SK-N-SH (cell line): ENCODE data around the gene ARMH4. TPM values are rescaled to one million over a fixed set of nuclear protein-coding genes. Genes with fewer than 3 reads are reported as not detected.

Experiments
- CTCF ChIA-PET: fragments of 300-600, 350-600 bp; formaldehyde crosslinking; extraction: SDS; loops from one replicate; lab custom pipeline; 2021; lab: Yijun Ruan, JAX
- POLR2A ChIA-PET: fragments of 350-600 bp; sonication (Branson Sonifier 250); formaldehyde crosslinking; extraction: SDS; loops from one replicate; lab custom pipeline; 2020; ENCODE audit warnings: antibody characterized with exemption, inconsistent platforms; lab: Yijun Ruan, JAX
- DNase-seq: peaks from one replicate; pipeline ENCODE4 v3.0.0; 2012
- H2AFZ ChIP-seq: fragments of 200-600 bp; sonication (generic); 2 replicates; pipeline ENCODE4 v1.8.1; 2016; ENCODE audit warnings: antibody characterized with exemption, mild to moderate bottlenecking, low read depth
- H3F3A ChIP-seq: fragments of 200-600 bp; sonication (generic); replicated peaks from 2 replicates; pipeline ENCODE3; 2016; ENCODE audit warnings: antibody characterized with exemption, mild to moderate bottlenecking; ENCODE audit not compliant: insufficient read depth
- H3K27ac ChIP-seq, 2 experiments: fragments of 200-500 bp in 1 of 2; fragments of 200-600 bp in 1 of 2; sonication (Bioruptor generic) in 1 of 2; sonication (generic), shearing (Covaris generic) in 1 of 2; 2 replicates each; pipeline versions ENCODE4 v1.5.1 to v1.6.1; 2014 to 2016; ENCODE audit warnings: low read depth in 2 of 2, inconsistent platforms in 1 of 2, low read length in 1 of 2, mild to moderate bottlenecking in 1 of 2, mixed read lengths in 1 of 2
- H3K27me3 ChIP-seq: fragments of 200-600 bp; sonication (generic), shearing (Covaris generic); 2 replicates; pipeline ENCODE4 v1.6.1; 2016; ENCODE audit warnings: mixed run types; ENCODE audit not compliant: insufficient read depth
- H3K36me3 ChIP-seq, 2 experiments: fragments of 200-500 bp in 1 of 2; fragments of 200-600 bp in 1 of 2; sonication (Bioruptor generic) in 1 of 2; sonication (generic) in 1 of 2; replicated peaks in 1 of 2; 2 replicates each; pipeline versions ENCODE3 to v1.5.1; 2014 to 2016; ENCODE audit warnings: low read length in 1 of 2, mild to moderate bottlenecking in 1 of 2; ENCODE audit not compliant: insufficient read depth in 2 of 2, control insufficient read depth in 1 of 2
- H3K4me1 ChIP-seq, 2 experiments: fragments of 200-500 bp in 1 of 2; fragments of 200-600 bp in 1 of 2; sonication (Bioruptor generic) in 1 of 2; sonication (generic), shearing (Covaris generic) in 1 of 2; 2 replicates each; pipeline versions ENCODE4 v1.5.1 to v1.6.1; 2014 to 2016; ENCODE audit warnings: low read depth in 1 of 2, low read length in 1 of 2, mixed run types in 1 of 2; ENCODE audit not compliant: insufficient read depth in 2 of 2, control insufficient read depth in 1 of 2
- H3K4me2 ChIP-seq: fragments of 200-600 bp; sonication (generic), shearing (Covaris generic); 2 replicates; pipeline ENCODE4 v1.6.1; 2017; ENCODE audit warnings: mixed run types
- H3K4me3 ChIP-seq, 2 experiments: fragments of 200-500 bp in 1 of 2; fragments of 200-600 bp in 1 of 2; sonication (Bioruptor generic) in 1 of 2; sonication (generic), shearing (Covaris generic) in 1 of 2; 2 replicates each; pipeline versions ENCODE4 v1.5.1 to v1.8.1; 2014 to 2016; ENCODE audit warnings: low read depth in 2 of 2, inconsistent platforms in 1 of 2, low read length in 1 of 2, mild to moderate bottlenecking in 1 of 2, mixed read lengths in 1 of 2, moderate library complexity in 1 of 2
- H3K79me2 ChIP-seq: fragments of 200-600 bp; sonication (generic); 2 replicates; pipeline ENCODE4 v1.8.1; 2017; ENCODE audit warnings: mild to moderate bottlenecking; ENCODE audit not compliant: insufficient read depth
- H3K9ac ChIP-seq: fragments of 200-600 bp; sonication (generic); 2 replicates; pipeline ENCODE4 v1.6.1; 2017; ENCODE audit warnings: mixed run types
- H3K9me2 ChIP-seq: fragments of 200-600 bp; sonication (generic); 2 replicates; pipeline ENCODE4 v1.6.1; 2017; ENCODE audit warnings: mixed run types
- H3K9me3 ChIP-seq: fragments of 200-600 bp; sonication (generic); 2 replicates; pipeline ENCODE4 v1.6.1; 2017; ENCODE audit warnings: mixed run types, mild to moderate bottlenecking, moderate library complexity
- H4K20me1 ChIP-seq: fragments of 200-600 bp; sonication (generic); 2 replicates; pipeline ENCODE4 v1.6.1; 2017; ENCODE audit warnings: mild to moderate bottlenecking, mixed run types; ENCODE audit not compliant: insufficient read depth
- CHD2 ChIP-seq: fragments of 150-350 bp; IDR thresholded peaks from 2 replicates; pipeline ENCODE4 v1.6.1; 2018; ENCODE audit warnings: low read length; ENCODE audit not compliant: partially characterized antibody
- ELF1 ChIP-seq: IDR thresholded peaks from 2 replicates; pipeline ENCODE4 v1.4.0; 2012
- EP300 ChIP-seq, 2 experiments: IDR thresholded peaks; 2 replicates each; pipeline versions ENCODE4 v1.4.0 to v1.6.1; 2012; ENCODE audit warnings: borderline replicate concordance in 1 of 2, low read depth in 1 of 2, low read length in 1 of 2
- EZH2phosphoT487 ChIP-seq: fragments of 200-600 bp; sonication (generic); IDR thresholded peaks from 2 replicates; pipeline ENCODE4 v1.6.1; 2017; ENCODE audit warnings: low read depth, mixed run types, mild to moderate bottlenecking, antibody characterized with exemption, moderate library complexity, borderline replicate concordance
- FOSL2 ChIP-seq: IDR thresholded peaks from 2 replicates; pipeline ENCODE4 v1.4.0; 2012; ENCODE audit warnings: low read depth, mild to moderate bottlenecking, moderate library complexity, borderline replicate concordance
- GATA2 ChIP-seq: sonication (generic); formaldehyde crosslinking; IDR thresholded peaks from 2 replicates; pipeline ENCODE4 v1.5.0; 2020; ENCODE audit warnings: mild to moderate bottlenecking, missing genetic modification reagents
- JUND ChIP-seq: IDR thresholded peaks from 2 replicates; pipeline ENCODE4 v1.4.0; 2012
- MEF2A ChIP-seq: IDR thresholded peaks from 2 replicates; pipeline ENCODE4 v1.4.0; 2012; ENCODE audit warnings: low read depth, borderline replicate concordance
- NRF1 ChIP-seq: IDR thresholded peaks from 2 replicates; pipeline ENCODE4 v1.6.1; 2012; ENCODE audit warnings: low read depth, mild to moderate bottlenecking, low read length
- POLR2AphosphoS5 ChIP-seq: IDR thresholded peaks from 2 replicates; pipeline ENCODE4 v1.6.1; 2012; ENCODE audit warnings: low read depth, low read length
- RAD21 ChIP-seq: IDR thresholded peaks from 2 replicates; pipeline ENCODE4 v1.6.1; 2012; ENCODE audit warnings: mild to moderate bottlenecking, low read length
- RFX5 ChIP-seq: IDR thresholded peaks from 2 replicates; pipeline ENCODE4 v1.6.1; 2012; ENCODE audit warnings: mild to moderate bottlenecking, improper control_type of control experiment, low read length
- RXRA ChIP-seq: IDR thresholded peaks from 2 replicates; pipeline ENCODE4 v1.4.0; 2012; ENCODE audit warnings: low read depth, mild to moderate bottlenecking, borderline replicate concordance
- SIN3A ChIP-seq: IDR thresholded peaks from 2 replicates; pipeline ENCODE4 v1.6.1; 2012; ENCODE audit warnings: low read depth, mild to moderate bottlenecking, low read length, moderate library complexity, borderline replicate concordance
- SMC3 ChIP-seq: IDR thresholded peaks from 2 replicates; pipeline ENCODE4 v1.6.1; 2012; ENCODE audit warnings: low read depth, low read length, improper control_type of control experiment
- TCF12 ChIP-seq: IDR thresholded peaks from 2 replicates; pipeline ENCODE4 v1.4.0; 2012
- YY1 ChIP-seq: IDR thresholded peaks from 2 replicates; pipeline ENCODE4 v1.4.0; 2012; ENCODE audit warnings: low read depth, mild to moderate bottlenecking
- polyA plus RNA-seq, 3 experiments: library from polyadenylated mRNA; depleted of rRNA; stranded (reverse); fragments of >200 nt; gene quantifications; 2 replicates each; pipeline ENCODE4 v1.2.3, GENCODE V29; 2012
- TF ChIP-seq, protein P1 (sequence below): IDR thresholded peaks from 2 replicates; pipeline ENCODE4 v1.4.0; 2012; ENCODE audit warnings: low read depth, borderline replicate concordance
- TF ChIP-seq, protein P2 (sequence below): IDR thresholded peaks from 2 replicates; pipeline ENCODE4 v1.4.0; 2012; ENCODE audit warnings: low read depth
- TF ChIP-seq, protein P3 (sequence below): IDR thresholded peaks from 2 replicates; pipeline ENCODE4 v1.4.0; 2012; ENCODE audit warnings: low read depth, borderline replicate concordance

Gene ARMH4
- polyA plus RNA-seq, 1 of the 3 experiments (the other 2 are of a cell fraction) = 0.39 TPM

DNA sequence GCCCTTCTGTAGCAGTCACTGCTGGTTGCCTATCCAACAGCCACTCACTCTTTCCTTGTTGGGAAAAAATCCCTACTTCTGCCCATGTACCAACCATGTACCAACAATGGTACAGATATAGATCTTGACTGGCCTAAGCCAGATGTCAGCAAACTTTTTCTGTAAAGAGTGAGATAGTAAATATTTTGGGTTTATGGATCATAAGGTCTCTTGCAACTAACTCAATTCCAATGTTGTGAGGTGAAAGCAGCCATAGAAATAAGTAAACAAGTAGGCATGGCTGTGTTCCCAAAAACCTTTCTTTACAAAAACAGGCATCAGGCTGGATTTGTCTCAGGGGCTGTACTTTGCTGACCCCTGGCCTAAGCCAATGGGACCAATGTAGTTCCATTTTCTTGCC is 73.5 kb downstream of the ARMH4 start:
- Histone ChIP-seq H3K4me3 (no peak overlapping the region), H3K4me1 (peaks cover 0 to 32% of the 10 kb centered on the region in 2 experiments; a peak in 3 of 4 replicates), H3K36me3 (no peaks in the 10 kb centered on the region), H4K20me1 (no peaks in the 10 kb centered on the region), H3K79me2 (no peaks in the 10 kb centered on the region), H2AFZ (peak overlapping the region; percentile 42; the same call in 1 of the 2 replicates), H3K9me2 (no peaks in the 10 kb centered on the region), H3K9me3 (no peaks in the 10 kb centered on the region), H3K27ac (peak overlapping the region; percentile 50 to 75; a peak in 3 of 4 replicates), H3K9ac (peak overlapping the region; percentile 43; the same call in 1 of the 2 replicates), H3K27me3 (no peaks in the 10 kb centered on the region), H3F3A (peaks cover 17% of the 10 kb centered on the region), H3K4me2 (peak overlapping the region; percentile 64)
- CTCF ChIA-PET = interaction anchor here (2.0 kb wide), 1 partner anchor 9 kb away, joined by 4 read pairs; no protein-coding TSS in a partner anchor
- POLR2A ChIA-PET = no interaction called here
- no peak for TF ChIP-seq RFX5
- no peak for TF ChIP-seq POLR2AphosphoS5
- TF ChIP-seq ELF1 = no peak
- TF ChIP-seq MEF2A = no peak
- no peak for TF ChIP-seq SIN3A
- TF ChIP-seq GATA2 (CRISPR knock-in tag) = no peak
- TF ChIP-seq, protein P1, sequence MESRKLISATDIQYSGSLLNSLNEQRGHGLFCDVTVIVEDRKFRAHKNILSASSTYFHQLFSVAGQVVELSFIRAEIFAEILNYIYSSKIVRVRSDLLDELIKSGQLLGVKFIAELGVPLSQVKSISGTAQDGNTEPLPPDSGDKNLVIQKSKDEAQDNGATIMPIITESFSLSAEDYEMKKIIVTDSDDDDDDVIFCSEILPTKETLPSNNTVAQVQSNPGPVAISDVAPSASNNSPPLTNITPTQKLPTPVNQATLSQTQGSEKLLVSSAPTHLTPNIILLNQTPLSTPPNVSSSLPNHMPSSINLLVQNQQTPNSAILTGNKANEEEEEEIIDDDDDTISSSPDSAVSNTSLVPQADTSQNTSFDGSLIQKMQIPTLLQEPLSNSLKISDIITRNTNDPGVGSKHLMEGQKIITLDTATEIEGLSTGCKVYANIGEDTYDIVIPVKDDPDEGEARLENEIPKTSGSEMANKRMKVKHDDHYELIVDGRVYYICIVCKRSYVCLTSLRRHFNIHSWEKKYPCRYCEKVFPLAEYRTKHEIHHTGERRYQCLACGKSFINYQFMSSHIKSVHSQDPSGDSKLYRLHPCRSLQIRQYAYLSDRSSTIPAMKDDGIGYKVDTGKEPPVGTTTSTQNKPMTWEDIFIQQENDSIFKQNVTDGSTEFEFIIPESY = no peak
- TF ChIP-seq RAD21 = no peak
- TF ChIP-seq, protein P2, sequence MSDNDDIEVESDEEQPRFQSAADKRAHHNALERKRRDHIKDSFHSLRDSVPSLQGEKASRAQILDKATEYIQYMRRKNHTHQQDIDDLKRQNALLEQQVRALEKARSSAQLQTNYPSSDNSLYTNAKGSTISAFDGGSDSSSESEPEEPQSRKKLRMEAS = no peak
- no peak for TF ChIP-seq SMC3
- TF ChIP-seq EZH2phosphoT487 = no peak
- no peak for TF ChIP-seq YY1
- no peak for TF ChIP-seq NRF1
- TF ChIP-seq, protein P3, sequence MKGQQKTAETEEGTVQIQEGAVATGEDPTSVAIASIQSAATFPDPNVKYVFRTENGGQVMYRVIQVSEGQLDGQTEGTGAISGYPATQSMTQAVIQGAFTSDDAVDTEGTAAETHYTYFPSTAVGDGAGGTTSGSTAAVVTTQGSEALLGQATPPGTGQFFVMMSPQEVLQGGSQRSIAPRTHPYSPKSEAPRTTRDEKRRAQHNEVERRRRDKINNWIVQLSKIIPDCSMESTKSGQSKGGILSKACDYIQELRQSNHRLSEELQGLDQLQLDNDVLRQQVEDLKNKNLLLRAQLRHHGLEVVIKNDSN = no peak
- no peak for DNase-seq

DNA sequence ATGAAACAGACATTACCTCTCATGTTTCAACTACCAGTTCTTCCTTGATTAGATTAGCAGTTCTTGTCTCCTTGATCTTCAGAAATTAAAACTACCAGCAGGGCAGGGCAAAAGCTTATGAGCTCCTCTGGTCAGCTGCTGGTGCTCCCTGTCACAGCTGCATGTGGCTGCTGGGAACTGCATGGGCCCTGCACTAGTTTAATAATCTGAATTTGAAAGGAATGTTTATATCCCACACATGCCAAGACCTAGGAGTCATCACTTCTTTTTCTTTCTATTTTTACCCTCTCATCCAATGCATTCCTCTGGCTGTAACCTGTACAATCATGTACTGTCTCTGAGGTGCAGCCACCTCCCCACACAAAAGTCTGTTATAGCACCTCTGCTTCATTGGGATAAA is 73.9 kb downstream of the ARMH4 start:
- peak overlapping the region in 1 of 2 experiments; percentile 15; a peak in 2 of 4 replicates for H3K4me3 ChIP-seq
- peak overlapping the region; percentile 64 for H3K4me2 ChIP-seq
- H3K27me3 ChIP-seq = no peaks in the 10 kb centered on the region
- DNase-seq = no peak
- H3K9me3 ChIP-seq = no peaks in the 10 kb centered on the region
- H3K79me2 ChIP-seq = no peaks in the 10 kb centered on the region
- H4K20me1 ChIP-seq = no peaks in the 10 kb centered on the region
- no peaks in the 10 kb centered on the region for H3K9me2 ChIP-seq
- ChIA-PET CTCF (interaction anchor here (1.1 to 2.0 kb wide), 2 partner anchors 9 to 592 kb away, joined by 3 to 4 read pairs; no protein-coding TSS in a partner anchor), POLR2A (no interaction called here)
- H3K4me1 ChIP-seq = peaks cover 0 to 32% of the 10 kb centered on the region in 2 experiments; a peak in 3 of 4 replicates
- peaks cover 17% of the 10 kb centered on the region for H3F3A ChIP-seq
- no peaks in the 10 kb centered on the region for H3K36me3 ChIP-seq
- peak; percentile 44; the same call in 1 of the 2 replicates for TF ChIP-seq JUND
- peak; percentile 51; the same call in 1 of the 2 replicates for TF ChIP-seq FOSL2
- TF ChIP-seq YY1 = no peak
- peak in 1 of 2 experiments; percentile 36; a peak in 1 of 4 replicates for TF ChIP-seq EP300 (IDR thresholded peaks at IDR 0.05; ENCODE audit: borderline replicate concordance in 1 of 2, low read depth in 1 of 2, low read length in 1 of 2)
- TF ChIP-seq, protein P2 = peak; percentile 35; the same call in 1 of the 2 replicates
- TF ChIP-seq CHD2 = no peak
- TF ChIP-seq MEF2A = peak; percentile 86
- TF ChIP-seq RXRA = no peak
- TF ChIP-seq, protein P3 = no peak
- peak; percentile 36 for TF ChIP-seq TCF12
- TF ChIP-seq RFX5 = no peak
- peak overlapping the region; percentile 50 to 75; a peak in 3 of 4 replicates for H3K27ac ChIP-seq
- peak overlapping the region; percentile 43; the same call in 1 of the 2 replicates for H3K9ac ChIP-seq
- H2AFZ ChIP-seq = peak overlapping the region; percentile 42; the same call in 1 of the 2 replicates
